ENCODE data around the gene RNF114.
"Not testable (repeated sequence)": the region's sequence is repeated elsewhere in the genome, so short reads cannot be mapped to it uniquely, and the experiment has no call there.

RNF114 gene

GRCh38 chr20:49936153-49937026 lies at the start of gene RNF114:
Gene RNF114, plus strand, starts transcription at chr20:49936397. Its CDS starts 16 bp downstream, at chr20:49936413.
- peak; percentile 89 for DNase-seq

- DNase-seq, result no peak
Observed at GRCh38 chr20:49886571-49887213, 49.5 kb upstream of the RNF114 start.

GRCh38 chr20:49887251-49888211 lies 48.7 kb upstream of the RNF114 start:
- no peak for DNase-seq

- DNase-seq, result peak; percentile 74
Observed at GRCh38 chr20:49888212-49889000, 47.8 kb upstream of the RNF114 start.

- no peak for DNase-seq
Observed at GRCh38 chr20:49889001-49889934, 46.9 kb upstream of the RNF114 start.

GRCh38 chr20:49889935-49890333 lies 46.3 kb upstream of the RNF114 start:
- no peak for DNase-seq

GRCh38 chr20:49890471-49891361 lies 45.5 kb upstream of the RNF114 start:
- peak; percentile 28 for DNase-seq

- DNase-seq, result no peak
Observed at GRCh38 chr20:49891476-49892110, 44.6 kb upstream of the RNF114 start.

- DNase-seq, result no peak
Observed at GRCh38 chr20:49892260-49892659, 43.9 kb upstream of the RNF114 start.

- DNase-seq, result no peak
Observed at GRCh38 chr20:49892817-49893216, 43.4 kb upstream of the RNF114 start.

- no peak for DNase-seq
Observed at GRCh38 chr20:49893242-49894072, 42.7 kb upstream of the RNF114 start.

GRCh38 chr20:49894073-49894470 lies 42.1 kb upstream of the RNF114 start:
- no peak for DNase-seq

- not testable (repeated sequence) for DNase-seq
Observed at GRCh38 chr20:49895474-49896093, 40.6 kb upstream of the RNF114 start.

GRCh38 chr20:49896204-49896603 lies 40.0 kb upstream of the RNF114 start:
- no peak for DNase-seq

GRCh38 chr20:49899541-49900383 lies 36.4 kb upstream of the RNF114 start:
- DNase-seq, result no peak

GRCh38 chr20:49901588-49901987 lies 34.6 kb upstream of the RNF114 start:
- DNase-seq, result no peak

Measured in NCI-H2227 treated with DMSO at 0.1 percent for 48 hours (cell line).